GM18508 (cell line): ENCODE data around the gene KRTAP10-6.
"Not testable (repeated sequence)": the region's sequence is repeated elsewhere in the genome, so short reads cannot be mapped to it uniquely, and the experiment has no call there.

Experiments
- ATAC-seq: cut with Tn5 transposase; IDR thresholded peaks from one replicate; pipeline ENCODE4 v1.9.1; 2021; ENCODE audit warnings: moderate number of reproducible peaks; ENCODE audit not compliant: insufficient read depth, unreplicated experiment

KRTAP10-6 gene

DNA sequence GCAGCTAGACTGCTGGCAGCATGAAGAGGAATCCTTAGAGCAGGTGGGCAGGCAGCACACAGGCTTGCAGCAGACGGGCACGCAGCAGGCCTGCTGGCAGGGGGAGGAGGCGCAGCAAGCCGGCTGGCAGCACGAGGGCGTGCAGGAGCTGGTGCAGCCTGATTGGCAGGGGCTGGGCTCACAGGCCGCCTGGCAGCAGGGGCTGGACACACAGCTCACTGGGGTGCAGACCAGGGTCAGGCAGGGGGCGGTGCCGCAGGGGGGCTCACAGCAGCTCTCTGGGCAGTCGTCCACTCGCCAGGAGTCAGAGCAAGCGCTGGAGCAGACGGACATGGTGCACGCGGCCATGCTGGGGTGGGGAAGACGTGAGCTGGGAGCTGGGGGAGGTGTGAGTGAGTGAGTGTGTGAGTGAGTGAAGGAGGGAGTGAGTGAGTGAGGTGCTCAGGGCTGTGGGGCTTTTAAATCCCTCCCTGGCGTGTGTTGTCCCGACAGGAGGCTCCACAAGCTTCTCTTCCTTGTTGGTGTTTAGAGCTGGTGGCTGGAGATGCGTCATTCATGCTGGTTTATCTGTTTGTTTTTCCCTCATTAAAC, 12.0 kb downstream of the KRTAP10-6 start, which contains the start of gene KRTAP10-5:
TSS of gene KRTAP10-5 (minus strand) at position 374 of the 591 bp plus-strand sequence. CDS start at position 348, 26 bp downstream.
- ATAC-seq, result not testable (repeated sequence)

DNA sequence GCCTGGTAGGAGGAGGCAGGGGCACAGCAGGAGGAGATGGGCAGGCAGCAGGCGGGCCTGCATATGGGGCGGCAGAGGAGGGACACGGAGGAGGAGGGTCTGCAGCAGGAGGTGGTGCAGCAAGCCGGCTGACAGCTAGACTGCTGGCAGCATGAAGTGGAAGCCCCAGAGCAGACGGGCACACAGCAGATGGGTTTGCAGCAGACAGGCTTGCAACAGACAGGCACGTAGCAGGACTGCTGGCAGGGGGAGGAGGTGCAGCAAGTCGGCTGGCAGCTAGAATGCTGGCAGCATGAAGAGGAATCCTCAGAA, 12.5 kb downstream of the KRTAP10-6 start:
- ATAC-seq, result no peak

DNA sequence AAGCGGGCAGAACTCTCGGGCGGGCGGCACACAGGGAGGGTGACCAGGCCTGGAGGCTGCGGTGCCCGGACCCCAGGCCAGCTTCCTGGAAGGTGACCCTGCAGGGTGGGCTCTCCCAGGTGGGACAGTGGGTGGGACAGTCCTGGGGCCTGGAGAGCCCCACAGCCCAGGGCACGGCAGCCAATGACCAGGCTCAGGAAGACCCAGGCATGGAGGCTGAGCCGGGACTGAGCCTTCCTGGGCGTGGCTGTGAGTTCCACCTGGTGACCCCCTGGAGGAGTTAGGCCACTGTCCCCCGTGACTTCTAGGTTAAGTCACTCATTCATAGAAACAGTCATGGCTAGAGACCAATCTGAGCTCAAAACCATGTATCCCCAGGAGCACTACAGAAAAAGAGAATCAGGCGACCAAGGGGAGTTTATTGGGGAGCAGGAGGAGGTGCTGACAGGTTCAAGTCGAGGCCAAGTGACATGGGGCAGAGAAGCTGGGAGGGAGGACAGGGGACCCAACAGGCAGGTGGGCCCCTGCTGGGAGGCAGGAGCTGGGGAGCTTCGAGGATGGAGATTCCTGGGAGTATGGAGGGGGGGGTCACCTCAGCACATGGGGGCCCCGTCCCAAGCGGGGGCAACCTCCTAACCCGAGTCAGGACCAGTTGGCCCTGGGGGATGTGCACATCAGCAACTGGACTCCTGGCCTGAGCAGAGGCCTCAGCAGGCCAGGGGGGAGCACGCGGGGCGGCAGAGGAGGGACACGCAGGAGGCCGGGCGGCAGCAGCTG, 13.1 kb downstream of the KRTAP10-6 start:
- no peak for ATAC-seq

DNA sequence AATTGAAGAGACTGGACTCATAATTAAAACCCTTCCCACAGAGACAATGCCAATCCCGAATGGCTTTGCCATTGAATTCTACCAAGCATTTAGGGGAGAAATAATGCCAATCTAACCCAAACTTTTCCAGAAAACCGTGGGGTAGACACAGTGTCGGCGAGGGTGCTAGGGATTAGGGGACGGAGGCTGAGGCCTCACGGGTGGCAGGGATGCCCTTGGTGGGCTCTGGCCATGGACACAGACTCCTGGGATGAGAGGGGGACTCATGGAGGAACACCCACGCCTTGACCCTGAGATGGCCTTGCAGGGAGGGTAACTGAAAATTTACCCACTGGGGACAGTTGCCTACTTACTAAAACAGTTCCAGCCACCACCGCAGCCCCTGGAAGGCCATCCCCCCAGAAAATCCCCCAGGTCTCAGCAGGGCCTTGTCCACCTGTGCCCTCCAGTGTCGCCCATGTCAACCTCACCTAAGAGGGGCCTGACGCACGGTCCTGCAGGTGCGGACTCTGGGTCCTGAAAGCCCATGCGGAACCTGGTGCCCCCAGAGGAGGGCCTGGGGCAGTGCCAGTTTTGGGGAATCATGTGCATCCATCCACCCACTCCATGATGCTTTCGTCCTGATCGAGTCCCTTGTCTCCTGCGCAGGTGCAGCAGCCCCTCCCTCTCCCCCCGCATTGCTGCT, 13.8 kb downstream of the KRTAP10-6 start:
- no peak for ATAC-seq

DNA sequence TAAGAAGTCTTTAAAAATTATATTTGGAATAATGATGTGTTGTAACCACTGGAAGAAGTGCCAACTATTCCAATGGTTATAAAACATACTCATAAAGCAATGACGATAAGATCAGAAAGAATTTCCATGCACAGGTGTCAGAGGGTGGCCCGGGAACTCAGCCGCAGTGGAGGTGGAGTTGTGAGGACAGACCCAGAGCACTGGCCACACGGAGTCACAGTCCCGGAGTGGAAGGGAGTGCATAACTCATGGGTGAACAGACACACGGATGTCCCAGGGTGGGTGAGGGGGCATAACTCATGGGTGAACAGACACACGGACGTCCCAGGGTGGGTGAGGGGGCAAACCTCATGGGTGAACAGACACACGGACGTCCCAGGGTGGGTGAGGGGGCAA, 16.3 kb downstream of the KRTAP10-6 start:
- ATAC-seq, result no peak

DNA sequence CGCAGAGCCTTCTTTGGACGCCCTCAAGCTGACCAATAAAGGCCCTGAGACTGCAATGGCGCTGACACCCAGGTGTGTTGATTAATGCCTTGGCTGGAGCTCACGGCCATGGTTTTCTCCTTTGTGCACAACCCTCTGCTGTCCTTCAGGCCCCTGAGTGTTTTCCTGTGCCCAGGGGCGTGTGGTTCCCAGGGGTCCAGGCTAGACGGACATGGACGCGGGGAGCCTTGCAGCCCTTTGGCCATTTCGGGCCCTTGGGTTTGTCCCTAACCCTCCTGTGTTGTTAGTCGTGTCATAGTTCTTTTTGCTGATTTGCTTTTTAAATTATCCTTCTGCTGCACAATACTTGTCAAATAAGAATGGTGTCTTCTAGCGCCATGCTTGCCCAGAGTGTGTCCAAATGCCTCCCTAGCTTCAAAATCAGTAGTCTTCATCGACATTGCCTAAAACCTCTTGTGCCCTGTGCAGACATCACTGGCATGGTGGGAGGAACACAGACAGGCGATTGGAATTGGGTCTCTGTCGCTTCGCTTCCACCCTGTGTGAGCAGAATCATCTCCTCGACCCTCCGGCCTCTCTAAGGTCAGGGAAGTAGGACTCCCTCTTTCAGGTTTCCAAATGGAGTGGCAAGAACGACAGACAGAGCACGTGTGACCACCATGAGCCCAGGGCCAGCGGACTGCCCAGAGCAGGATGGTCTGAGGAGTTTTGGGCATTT, 16.8 kb downstream of the KRTAP10-6 start:
- no peak for ATAC-seq

DNA sequence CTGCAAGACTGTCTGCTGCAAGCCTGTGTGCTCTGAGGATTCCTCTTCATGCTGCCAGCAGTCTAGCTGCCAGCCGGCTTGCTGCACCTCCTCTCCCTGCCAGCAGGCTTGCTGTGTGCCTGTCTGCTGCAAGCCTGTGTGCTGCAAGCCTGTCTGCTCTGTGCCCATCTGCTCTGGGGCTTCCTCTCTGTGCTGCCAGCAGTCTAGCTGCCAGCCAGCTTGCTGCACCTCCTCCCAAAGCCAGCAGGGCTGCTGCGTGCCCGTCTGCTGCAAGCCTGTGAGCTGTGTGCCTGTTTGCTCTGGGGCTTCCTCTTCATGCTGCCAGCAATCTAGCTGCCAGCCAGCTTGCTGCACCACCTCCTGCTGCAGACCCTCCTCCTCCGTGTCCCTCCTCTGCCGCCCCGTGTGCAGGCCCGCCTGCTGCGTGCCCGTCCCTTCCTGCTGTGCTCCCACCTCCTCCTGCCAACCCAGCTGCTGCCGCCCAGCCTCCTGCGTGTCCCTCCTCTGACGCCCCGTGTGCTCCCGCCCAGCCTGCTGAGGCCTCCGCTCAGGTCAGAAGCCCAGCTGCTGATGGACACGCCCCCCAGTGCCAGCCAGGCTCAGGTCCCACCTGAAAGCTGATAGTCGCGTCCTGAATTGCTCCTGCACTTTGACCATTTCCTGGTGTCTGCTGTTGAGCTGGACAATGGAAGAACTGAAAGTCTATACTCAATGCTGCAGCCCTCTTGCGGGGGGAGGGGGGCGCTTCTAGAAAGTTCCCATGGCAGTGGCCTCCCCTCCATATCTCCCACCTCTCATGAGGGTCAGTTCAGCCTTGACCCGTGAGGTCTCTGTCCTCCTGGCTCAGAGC, 17.6 kb downstream of the KRTAP10-6 start:
- ATAC-seq, result no peak

DNA sequence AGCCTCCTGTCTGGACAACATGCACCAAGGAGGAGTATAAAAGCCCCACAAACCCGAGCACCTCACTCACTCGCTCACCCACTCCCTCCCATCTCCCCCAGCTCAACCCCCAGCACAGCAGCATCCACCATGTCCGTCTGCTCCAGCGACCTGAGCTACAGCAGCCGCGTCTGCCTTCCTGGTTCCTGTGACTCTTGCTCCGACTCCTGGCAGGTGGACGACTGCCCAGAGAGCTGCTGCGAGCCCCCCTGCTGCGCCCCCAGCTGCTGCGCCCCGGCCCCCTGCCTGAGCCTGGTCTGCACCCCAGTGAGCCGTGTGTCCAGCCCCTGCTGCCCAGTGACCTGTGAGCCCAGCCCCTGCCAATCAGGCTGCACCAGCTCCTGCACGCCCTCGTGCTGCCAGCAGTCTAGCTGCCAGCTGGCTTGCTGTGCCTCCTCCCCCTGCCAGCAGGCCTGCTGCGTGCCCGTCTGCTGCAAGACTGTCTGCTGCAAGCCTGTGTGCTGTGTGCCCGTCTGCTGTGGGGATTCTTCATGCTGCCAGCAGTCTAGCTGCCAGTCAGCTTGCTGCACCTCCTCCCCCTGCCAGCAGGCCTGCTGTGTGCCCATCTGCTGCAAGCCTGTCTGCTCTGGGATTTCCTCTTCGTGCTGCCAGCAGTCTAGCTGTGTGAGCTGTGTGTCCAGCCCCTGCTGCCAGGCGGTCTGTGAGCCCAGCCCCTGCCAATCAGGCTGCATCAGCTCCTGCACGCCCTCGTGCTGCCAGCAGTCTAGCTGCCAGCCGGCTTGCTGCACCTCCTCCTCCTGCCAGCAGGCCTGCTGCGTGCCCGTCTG, 18.5 kb downstream of the KRTAP10-6 start, which contains the start of gene KRTAP10-4:
TSS of gene KRTAP10-4 (plus strand) at position 100 of the 827 bp plus-strand sequence. CDS start at position 130, 30 bp downstream.
- ATAC-seq, result not testable (repeated sequence)

DNA sequence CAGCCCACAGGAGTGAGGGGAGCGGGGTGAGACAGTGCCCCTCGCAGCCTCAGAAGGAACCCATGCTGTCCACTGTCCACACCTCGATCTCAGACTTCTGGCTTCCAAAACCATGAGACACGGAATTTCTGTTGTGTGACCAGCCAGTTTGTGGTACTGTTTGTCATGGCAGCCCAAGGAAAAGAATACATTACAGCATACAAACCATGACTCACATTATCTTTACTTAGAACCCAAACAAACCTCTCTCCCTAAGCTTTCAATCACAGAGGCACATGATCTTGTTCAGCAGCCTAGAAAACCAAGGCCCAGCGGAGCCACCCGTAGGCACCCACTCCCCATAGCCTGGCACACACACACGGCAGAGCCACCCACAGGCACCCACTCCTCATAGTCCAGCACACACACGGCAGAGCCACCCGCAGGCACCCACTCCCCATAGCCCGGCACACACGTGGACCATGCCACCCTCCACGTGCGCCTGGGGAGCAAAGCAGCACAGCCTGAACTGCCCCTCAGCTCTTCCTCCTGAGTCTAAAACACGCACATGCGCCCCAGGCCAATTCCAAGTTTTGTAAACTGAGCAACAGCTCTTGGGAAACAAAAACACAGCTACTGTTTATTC, 19.2 kb downstream of the KRTAP10-6 start:
- no peak for ATAC-seq

DNA sequence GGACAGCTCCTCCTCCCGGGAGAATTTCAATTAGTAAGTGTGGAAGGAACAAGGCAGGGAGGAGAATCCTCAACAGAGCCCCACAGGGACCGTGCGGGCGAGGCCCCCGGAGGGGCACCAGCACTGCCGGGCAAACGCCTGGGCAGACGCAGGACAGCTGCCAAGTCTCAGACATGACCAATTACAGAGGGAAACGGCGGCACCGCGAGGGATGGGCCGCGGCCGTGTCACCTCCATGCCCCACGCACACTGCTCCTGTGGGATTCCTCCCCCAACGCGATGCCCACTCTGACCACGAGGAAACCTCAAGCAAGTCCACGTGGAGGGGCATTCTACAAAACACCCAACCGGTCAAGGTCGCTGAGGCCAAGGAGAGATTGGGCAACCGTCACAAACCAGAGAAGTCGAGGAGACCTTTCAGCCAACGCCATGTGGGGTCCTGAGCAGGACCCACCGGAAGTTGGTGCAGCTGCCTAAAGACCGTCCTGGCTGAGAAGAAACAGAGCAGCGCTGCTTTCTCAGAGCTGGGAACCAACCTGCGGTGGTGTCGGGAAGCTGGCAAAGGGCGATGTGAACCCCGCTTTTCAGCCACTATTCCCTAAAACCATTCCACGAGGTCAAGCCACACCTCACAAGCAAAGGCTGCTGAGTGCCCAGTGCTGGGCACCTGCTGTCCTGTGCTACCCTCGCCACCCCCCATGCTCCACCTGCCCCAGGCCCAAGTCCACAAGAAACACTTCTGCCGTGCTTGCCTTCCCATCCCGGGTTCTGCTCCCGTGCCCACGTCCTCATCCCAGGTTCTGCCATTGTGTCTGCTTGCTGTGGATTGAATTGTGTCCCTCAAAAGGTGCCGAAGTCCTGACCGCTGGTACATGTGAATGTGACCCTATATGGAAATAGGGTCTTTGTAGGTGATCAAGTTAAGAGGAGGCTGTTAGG, 20.2 kb downstream of the KRTAP10-6 start:
- ATAC-seq, result no peak

DNA sequence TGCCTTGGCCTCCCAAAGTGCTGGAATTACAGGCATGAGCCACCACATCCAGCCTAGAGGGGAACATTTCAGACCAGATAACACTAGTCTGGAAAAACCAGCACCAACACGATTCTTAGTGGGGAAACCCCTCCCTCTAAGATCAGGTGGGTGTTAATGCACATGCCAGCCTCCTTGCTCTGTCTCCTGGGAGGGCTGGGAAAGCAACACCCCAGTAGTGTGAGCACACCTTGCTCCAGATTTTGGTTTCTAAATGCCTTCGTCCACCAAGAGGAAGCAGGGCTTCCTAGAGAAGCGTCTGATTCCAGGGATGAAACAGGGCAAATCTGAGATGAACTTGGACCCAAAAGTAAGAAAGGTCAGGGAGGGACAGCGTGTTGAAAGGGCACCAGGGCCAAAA, 21.0 kb downstream of the KRTAP10-6 start:
- no peak for ATAC-seq

DNA sequence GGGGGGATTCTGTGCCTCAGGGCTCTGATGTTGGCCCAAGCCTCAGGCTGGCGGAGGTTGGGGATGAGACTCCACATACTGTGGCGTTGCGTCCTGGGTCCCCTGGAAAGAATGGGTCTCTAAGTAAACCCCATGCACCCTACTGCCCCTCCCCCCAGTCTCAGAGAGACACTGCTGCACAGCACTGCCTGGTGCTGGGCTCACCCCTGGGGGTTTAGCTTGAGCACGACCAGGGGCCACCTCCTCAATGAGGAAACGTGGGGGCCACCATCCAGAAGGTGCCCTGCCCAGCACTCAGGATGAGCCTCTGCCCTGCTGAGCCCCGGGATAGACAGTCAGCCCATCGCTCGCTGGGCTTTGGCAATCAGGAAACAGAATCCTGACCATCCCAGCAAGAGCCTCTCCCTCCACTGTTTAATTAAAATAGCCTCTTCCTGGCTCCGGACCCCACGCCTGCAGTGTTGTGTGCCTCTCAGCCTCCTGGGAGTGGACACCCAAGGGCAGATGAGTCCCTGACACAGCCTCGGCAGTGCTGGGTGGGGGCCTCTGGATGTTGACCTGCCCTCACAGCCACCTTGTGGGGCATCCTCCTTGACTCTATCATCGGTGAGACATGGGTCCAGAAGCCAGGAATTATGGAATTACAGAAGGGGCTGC, 22.3 kb downstream of the KRTAP10-6 start:
- no peak for ATAC-seq

DNA sequence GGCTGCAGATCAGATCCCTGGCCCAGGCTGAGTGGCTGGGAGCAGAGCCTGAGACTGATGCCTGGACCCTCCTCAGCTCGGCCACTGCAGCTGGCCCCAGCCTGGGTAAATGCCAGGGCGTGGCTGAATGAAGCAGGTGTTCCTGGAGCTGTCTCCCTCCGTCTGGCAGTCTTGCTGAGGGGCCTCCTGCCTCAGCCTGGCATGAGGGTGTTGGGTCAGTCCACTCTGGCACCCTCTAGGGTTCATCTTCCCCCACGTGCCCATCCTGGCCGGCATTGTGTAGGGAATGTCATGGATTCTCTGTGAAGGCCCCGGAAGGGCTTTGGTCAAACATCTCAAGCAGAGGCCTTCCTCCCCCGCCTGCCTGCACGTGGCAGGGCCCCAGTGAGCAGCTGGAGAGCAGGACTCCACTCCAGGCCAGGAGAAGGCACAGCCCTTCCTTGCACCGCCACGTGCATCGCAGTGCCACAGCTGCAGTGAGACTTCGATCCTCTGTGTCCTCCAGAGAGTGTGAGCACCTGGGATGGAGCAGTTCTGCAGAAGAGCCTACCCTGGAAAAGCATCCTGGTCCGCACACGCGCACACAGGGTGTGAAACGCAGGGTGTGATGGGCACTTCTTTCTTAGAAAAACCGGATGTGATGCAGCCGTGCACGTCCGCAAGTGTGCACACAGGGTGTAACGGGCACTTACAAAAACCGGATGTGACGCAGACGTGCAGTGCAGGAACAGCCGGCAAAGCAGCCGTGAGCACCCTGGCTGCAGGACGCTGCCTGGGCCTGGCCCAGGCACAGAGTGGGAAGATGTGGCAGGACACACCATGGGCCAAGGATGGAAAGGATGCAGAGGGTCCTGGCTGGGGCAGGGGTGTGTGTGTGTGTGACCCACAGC, 23.4 kb downstream of the KRTAP10-6 start:
- no peak for ATAC-seq

DNA sequence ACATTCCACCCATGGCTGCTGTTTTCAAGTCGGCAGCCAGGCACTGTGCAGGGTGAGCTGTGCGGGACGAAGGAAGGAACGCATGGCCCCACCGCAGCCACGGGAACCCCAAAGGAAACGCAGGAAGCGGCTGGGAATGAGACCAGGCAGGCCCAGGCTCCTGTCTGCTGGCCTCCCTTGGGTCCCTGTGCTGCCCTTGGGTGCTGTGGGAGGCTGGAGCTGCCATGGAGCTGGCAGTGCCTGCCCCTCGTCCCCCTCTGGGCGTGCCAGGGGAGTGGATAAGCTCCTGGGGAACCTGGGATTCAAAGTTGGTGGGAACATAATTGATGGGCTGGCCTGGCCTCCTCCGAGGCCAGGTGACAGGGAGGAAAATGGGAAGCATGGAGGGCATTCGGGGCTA, 24.0 kb downstream of the KRTAP10-6 start:
- no peak for ATAC-seq

DNA sequence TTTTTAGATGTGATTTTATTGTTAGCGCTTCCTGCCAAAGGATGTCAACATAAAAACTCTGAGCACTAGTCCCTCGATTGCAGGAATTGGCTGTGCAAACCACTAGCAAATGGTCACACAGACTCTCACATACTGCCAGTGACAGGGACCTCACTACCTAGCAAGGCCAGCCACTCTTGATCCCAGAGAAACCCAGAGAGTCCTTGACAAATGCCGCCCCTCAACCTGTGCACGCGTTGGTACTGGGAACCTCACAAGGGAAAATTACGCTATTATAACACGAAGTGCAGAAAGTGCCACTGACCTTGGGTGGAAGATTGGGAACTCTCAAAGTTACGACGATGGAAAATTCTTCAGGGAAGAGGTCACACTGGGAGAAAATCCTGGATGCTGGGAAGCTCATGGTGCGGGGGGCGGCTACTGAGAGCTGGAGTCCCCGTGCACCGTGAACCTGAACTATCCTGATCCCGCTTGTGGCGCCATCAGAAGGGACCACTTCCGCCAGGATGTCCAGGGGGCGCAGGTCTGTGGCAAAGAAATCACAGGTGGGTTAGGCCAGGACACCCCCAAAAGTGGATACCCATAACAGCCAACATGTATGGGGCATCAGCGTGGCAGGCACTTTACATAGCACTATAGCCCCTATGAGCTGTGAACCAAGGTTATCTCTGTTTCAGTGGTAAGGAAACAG, 24.7 kb downstream of the KRTAP10-6 start:
- no peak for ATAC-seq
